IPS-18a (cell line): ENCODE data around the gene NELL1.

Experiments used
- H3K27ac ChIP-seq: one replicate; pipeline ENCODE4 v1.5.1; 2013; ENCODE audit warnings: low read length
- H3K27me3 ChIP-seq: one replicate; pipeline ENCODE4 v1.6.1; 2013; ENCODE audit warnings: mild to moderate bottlenecking, low read length; ENCODE audit not compliant: control insufficient read depth, insufficient read depth
- H3K36me3 ChIP-seq: one replicate; pipeline ENCODE4 v1.6.1; 2013; ENCODE audit warnings: low read depth, low read length; ENCODE audit not compliant: control insufficient read depth
- H3K4me1 ChIP-seq: one replicate; pipeline ENCODE4 v1.6.1; 2013; ENCODE audit warnings: low read depth, low read length; ENCODE audit not compliant: control insufficient read depth
- H3K4me3 ChIP-seq: one replicate; pipeline ENCODE4 v1.5.1; 2013; ENCODE audit warnings: low read length
- H3K9ac ChIP-seq: one replicate; pipeline ENCODE4 v1.6.1; 2013; ENCODE audit warnings: mild to moderate bottlenecking, low read length, moderate library complexity
- H3K9me3 ChIP-seq: one replicate; pipeline ENCODE4 v1.6.1; 2013; ENCODE audit warnings: low read depth, low read length; ENCODE audit not compliant: control insufficient read depth

NELL1 gene

GRCh38 chr11:21474529-21474928 is 805.1 kb downstream of the NELL1 start:
- no peak overlapping the region for H3K27ac ChIP-seq
- no peak overlapping the region for H3K4me3 ChIP-seq
- no peaks in the 10 kb centered on the region for H3K9me3 ChIP-seq
- H3K27me3 ChIP-seq, result no peaks in the 10 kb centered on the region
- H3K9ac ChIP-seq, result no peak overlapping the region
- H3K36me3 ChIP-seq, result no peaks in the 10 kb centered on the region
- peaks cover 7% of the 10 kb centered on the region for H3K4me1 ChIP-seq

GRCh38 chr11:21475276-21475675 is 805.9 kb downstream of the NELL1 start:
- H3K27me3 ChIP-seq, result no peaks in the 10 kb centered on the region
- no peak overlapping the region for H3K27ac ChIP-seq
- no peak overlapping the region for H3K4me3 ChIP-seq
- no peak overlapping the region for H3K9ac ChIP-seq
- peaks cover 7% of the 10 kb centered on the region for H3K4me1 ChIP-seq
- H3K9me3 ChIP-seq, result no peaks in the 10 kb centered on the region
- H3K36me3 ChIP-seq, result no peaks in the 10 kb centered on the region

- no peaks in the 10 kb centered on the region for H3K36me3 ChIP-seq
- H3K9ac ChIP-seq, result no peak overlapping the region
- no peaks in the 10 kb centered on the region for H3K9me3 ChIP-seq
- H3K4me1 ChIP-seq, result peaks cover 7% of the 10 kb centered on the region
- H3K27me3 ChIP-seq, result no peaks in the 10 kb centered on the region
- H3K27ac ChIP-seq, result no peak overlapping the region
- H3K4me3 ChIP-seq, result no peak overlapping the region
These were observed 807.2 kb downstream of the NELL1 start for GRCh38 chr11:21476588-21476987.

GRCh38 chr11:21480240-21480639 is 810.9 kb downstream of the NELL1 start:
- Histone ChIP-seq H3K4me1 (peaks cover 7% of the 10 kb centered on the region), H3K9me3 (no peaks in the 10 kb centered on the region)

GRCh38 chr11:21481255-21481654 is 811.9 kb downstream of the NELL1 start:
- Histone ChIP-seq H3K27me3 (no peaks in the 10 kb centered on the region), H3K9ac (no peak overlapping the region), H3K4me3 (no peak overlapping the region), H3K9me3 (no peaks in the 10 kb centered on the region), H3K4me1 (peaks cover 7% of the 10 kb centered on the region), H3K27ac (no peak overlapping the region), H3K36me3 (no peaks in the 10 kb centered on the region)

More at GRCh38 chr11:21480240-21480639, 810.9 kb downstream of the NELL1 start:
- H3K27me3 ChIP-seq, result no peaks in the 10 kb centered on the region
- no peak overlapping the region for H3K27ac ChIP-seq
- H3K9ac ChIP-seq, result no peak overlapping the region
- no peak overlapping the region for H3K4me3 ChIP-seq
- H3K36me3 ChIP-seq, result no peaks in the 10 kb centered on the region

- H3K4me1 ChIP-seq, result no peaks in the 10 kb centered on the region
- H3K27me3 ChIP-seq, result no peaks in the 10 kb centered on the region
- H3K27ac ChIP-seq, result no peak overlapping the region
- no peaks in the 10 kb centered on the region for H3K36me3 ChIP-seq
- no peaks in the 10 kb centered on the region for H3K9me3 ChIP-seq
- no peak overlapping the region for H3K4me3 ChIP-seq
- H3K9ac ChIP-seq, result no peak overlapping the region
These were observed 814.7 kb downstream of the NELL1 start for GRCh38 chr11:21484039-21484438.

GRCh38 chr11:21485006-21485405 is 815.6 kb downstream of the NELL1 start:
- no peak overlapping the region for H3K27ac ChIP-seq
- H3K27me3 ChIP-seq, result no peaks in the 10 kb centered on the region
- no peaks in the 10 kb centered on the region for H3K9me3 ChIP-seq
- no peaks in the 10 kb centered on the region for H3K4me1 ChIP-seq
- no peak overlapping the region for H3K9ac ChIP-seq
- H3K36me3 ChIP-seq, result no peaks in the 10 kb centered on the region
- no peak overlapping the region for H3K4me3 ChIP-seq

GRCh38 chr11:21485426-21485825 is 816.0 kb downstream of the NELL1 start:
- H3K4me1 ChIP-seq, result no peaks in the 10 kb centered on the region
- H3K27me3 ChIP-seq, result no peaks in the 10 kb centered on the region
- H3K36me3 ChIP-seq, result no peaks in the 10 kb centered on the region
- no peak overlapping the region for H3K9ac ChIP-seq
- no peak overlapping the region for H3K4me3 ChIP-seq
- no peaks in the 10 kb centered on the region for H3K9me3 ChIP-seq
- no peak overlapping the region for H3K27ac ChIP-seq

GRCh38 chr11:21489416-21490115 is 820.2 kb downstream of the NELL1 start:
- Histone ChIP-seq H3K9me3 (peaks cover 4% of the 10 kb centered on the region), H3K4me3 (no peak overlapping the region), H3K27me3 (no peaks in the 10 kb centered on the region), H3K36me3 (no peaks in the 10 kb centered on the region), H3K4me1 (no peaks in the 10 kb centered on the region), H3K27ac (no peak overlapping the region), H3K9ac (no peak overlapping the region)

- Histone ChIP-seq H3K4me3 (no peak overlapping the region), H3K9me3 (peaks cover 4% of the 10 kb centered on the region), H3K27ac (no peak overlapping the region), H3K9ac (no peak overlapping the region), H3K4me1 (no peaks in the 10 kb centered on the region), H3K27me3 (no peaks in the 10 kb centered on the region), H3K36me3 (no peaks in the 10 kb centered on the region)
These were observed 823.5 kb downstream of the NELL1 start for GRCh38 chr11:21492931-21493330.

GRCh38 chr11:21494946-21495345 is 825.6 kb downstream of the NELL1 start:
- no peaks in the 10 kb centered on the region for H3K36me3 ChIP-seq
- H3K27ac ChIP-seq, result no peak overlapping the region
- H3K4me3 ChIP-seq, result no peak overlapping the region
- H3K4me1 ChIP-seq, result no peaks in the 10 kb centered on the region
- no peak overlapping the region for H3K9ac ChIP-seq
- H3K9me3 ChIP-seq, result peaks cover 4% of the 10 kb centered on the region
- no peaks in the 10 kb centered on the region for H3K27me3 ChIP-seq

- no peak overlapping the region for H3K27ac ChIP-seq
- H3K4me1 ChIP-seq, result no peaks in the 10 kb centered on the region
- no peak overlapping the region for H3K9ac ChIP-seq
- H3K4me3 ChIP-seq, result no peak overlapping the region
- peaks cover under 1% of the 10 kb centered on the region for H3K9me3 ChIP-seq
- no peaks in the 10 kb centered on the region for H3K36me3 ChIP-seq
- H3K27me3 ChIP-seq, result no peaks in the 10 kb centered on the region
These were observed 826.5 kb downstream of the NELL1 start for GRCh38 chr11:21495879-21496278.
